B cell (primary cell): ENCODE measurements around the gene OR1N1. TPM values are rescaled to one million over a fixed set of nuclear protein-coding genes. Genes with fewer than 3 reads are reported as not detected.

ENCODE experiments used
- ATAC-seq: fragments of 200-7000 bp; cut with Tn5 transposase; one replicate; pipeline ENCODE4 v1.10.0; 2021; ENCODE audit warnings: low read depth, mild to moderate bottlenecking, moderate number of reproducible peaks, moderate library complexity
- CTCF ChIA-PET: fragments of 350-600 bp; sonication (Branson Sonifier 250); formaldehyde crosslinking; loops from one replicate; lab custom pipeline; 2021; ENCODE audit warnings: antibody characterized with exemption, inconsistent platforms; lab: Charles Lee
- POLR2A ChIA-PET: fragments of 350-600 bp; sonication (Branson Sonifier 250); formaldehyde crosslinking; loops from one replicate; lab custom pipeline; 2021; ENCODE audit warnings: antibody characterized with exemption; lab: Charles Lee
- DNase-seq: peaks from one replicate; pipeline ENCODE4 v3.0.0; 2013
- H2AFZ ChIP-seq: 2 replicates; pipeline ENCODE4 v1.6.1; 2012; ENCODE audit warnings: mild to moderate bottlenecking, low read depth, low read length; ENCODE audit not compliant: insufficient read depth, poor library complexity, severe bottlenecking
- H3K27ac ChIP-seq, 2 donors: 1 replicate in 1 of 2; 2 replicates in 1 of 2; pipeline ENCODE4 v1.5.1; 2012 to 2013; ENCODE audit warnings: low read length in 2 of 2, mild to moderate bottlenecking in 2 of 2, moderate library complexity in 1 of 2
- H3K27me3 ChIP-seq, 4 experiments: fragments of 200-600 bp in 1 of 4; sonication (generic) in 1 of 4; replicated peaks in 1 of 4; 1 replicate in 2 of 4; 2 replicates in 2 of 4; pipeline versions ENCODE4 v1.6.1 to v1.7.0; 2013 to 2016; ENCODE audit warnings: low read length in 3 of 4, mild to moderate bottlenecking in 2 of 4, mixed read lengths in 1 of 4, moderate library complexity in 1 of 4; ENCODE audit not compliant: insufficient read depth in 4 of 4, control insufficient read depth in 3 of 4; ENCODE audit errors: control extremely low read depth in 1 of 4
- H3K36me3 ChIP-seq, 2 experiments: replicated peaks in 1 of 2; 1 replicate in 1 of 2; 2 replicates in 1 of 2; pipeline versions ENCODE4 v1.6.1 to v1.7.1; 2013; ENCODE audit warnings: low read length in 1 of 2; ENCODE audit not compliant: insufficient read depth in 2 of 2, control insufficient read depth in 1 of 2; ENCODE audit errors: control extremely low read depth in 1 of 2, extremely low read depth in 1 of 2
- H3K4me1 ChIP-seq, 2 donors: fragments of 200-600 bp in 1 of 2; sonication (generic) in 1 of 2; 1 replicate in 1 of 2; 2 replicates in 1 of 2; pipeline versions ENCODE4 v1.5.1 to v1.6.1; 2013 to 2017; ENCODE audit warnings: low read length in 2 of 2; ENCODE audit not compliant: control insufficient read depth in 2 of 2, insufficient read depth in 2 of 2
- H3K4me2 ChIP-seq: replicated peaks from 2 replicates; pipeline ENCODE3; 2012; ENCODE audit warnings: mild to moderate bottlenecking, low read depth, low read length; ENCODE audit not compliant: poor library complexity, severe bottlenecking
- H3K4me3 ChIP-seq, 5 experiments: fragments of 200-600 bp in 1 of 5; sonication (generic) in 1 of 5; 1 replicate in 3 of 5; 2 replicates in 2 of 5; pipeline versions ENCODE4 v1.5.1 to v1.7.0; 2011 to 2016; ENCODE audit warnings: low read length in 4 of 5, mild to moderate bottlenecking in 4 of 5, low read depth in 2 of 5, control low read depth in 1 of 5, moderate library complexity in 1 of 5; ENCODE audit not compliant: insufficient read depth in 1 of 5; ENCODE audit errors: control extremely low read depth in 1 of 5, extremely low read depth in 1 of 5
- H3K79me2 ChIP-seq: fragments of 200-600 bp; sonication (generic); one replicate; pipeline ENCODE4 v1.6.0; 2016; ENCODE audit warnings: low read length; ENCODE audit not compliant: control insufficient read depth, insufficient read depth
- H3K9ac ChIP-seq: fragments of 200-600 bp; sonication (generic); 2 replicates; pipeline ENCODE4 v1.6.1; 2017; ENCODE audit warnings: mild to moderate bottlenecking, low read length, moderate library complexity
- H3K9me3 ChIP-seq, 3 donors: one replicate each; pipeline versions ENCODE4 v1.6.1 to v1.7.1; 2013; ENCODE audit warnings: low read length in 2 of 3; ENCODE audit not compliant: control insufficient read depth in 2 of 3, insufficient read depth in 1 of 3; ENCODE audit errors: control extremely low read depth in 1 of 3
- H4K20me1 ChIP-seq: 2 replicates; pipeline ENCODE4 v1.6.0; 2012; ENCODE audit warnings: mild to moderate bottlenecking, low read length; ENCODE audit not compliant: insufficient read depth, control insufficient read depth, poor library complexity, severe bottlenecking
- H3K27ac Mint-ChIP-seq: one replicate; pipeline ENCODE4 v1.8.0; 2021; ENCODE audit warnings: mixed read lengths
- H3K27me3 Mint-ChIP-seq: one replicate; pipeline ENCODE4 v1.8.0; 2021; ENCODE audit warnings: mixed read lengths
- H3K4me1 Mint-ChIP-seq: one replicate; pipeline ENCODE4 v1.8.0; 2021; ENCODE audit warnings: mixed read lengths
- H3K4me3 Mint-ChIP-seq: one replicate; pipeline ENCODE4 v1.8.0; 2021; ENCODE audit warnings: mixed read lengths
- H3K9me3 Mint-ChIP-seq: one replicate; pipeline ENCODE4 v1.8.0; 2022; ENCODE audit warnings: mixed read lengths; ENCODE audit not compliant: insufficient read depth
- EZH2 ChIP-seq: IDR thresholded peaks from 2 replicates; pipeline ENCODE4 v1.6.1; 2012; ENCODE audit warnings: borderline replicate concordance, low read depth, mild to moderate bottlenecking, moderate library complexity, low read length; ENCODE audit not compliant: insufficient read depth, poor library complexity, severe bottlenecking
- WGBS: methylation state at CpG from one replicate; pipeline ENCODE4 v1.1.5; 2013; ENCODE audit warnings: missing lambda C conversion rate; ENCODE audit not compliant: insufficient coverage; 5-methylcytosine and 5-hydroxymethylcytosine counted together
- intact Hi-C: fragments of 100-400 bp; cut with micrococcal nuclease; formaldehyde crosslinking; loops from one replicate; pipeline ENCODE4 v1.10.0; 2022
- polyA plus RNA-seq: library from polyadenylated mRNA; depleted of rRNA; stranded (reverse); fragments of >200 nt; gene quantifications from 2 replicates; pipeline ENCODE4 v1.2.3, GENCODE V29; 2012
- total RNA-seq, 2 donors: library from RNA; stranded (reverse); fragments of 120-200 nt in 1 of 2; gene quantifications; 1 replicate in 1 of 2; 2 replicates in 1 of 2; pipeline versions ENCODE4 v1.2.3 to v1.2.4, GENCODE V29; 2013 to 2022
- TF ChIP-seq, protein P1 (sequence below): fragments of 200-600 bp; IDR thresholded peaks from one replicate; pipeline ENCODE4 v1.8.0; 2022; ENCODE audit warnings: antibody characterized with exemption, mild to moderate bottlenecking

The OR1N1 gene
- total and polyA plus RNA-seq, 2 donors (not counting 1 experiment from before 2014, with no cell fraction given), result not detected

DNA sequence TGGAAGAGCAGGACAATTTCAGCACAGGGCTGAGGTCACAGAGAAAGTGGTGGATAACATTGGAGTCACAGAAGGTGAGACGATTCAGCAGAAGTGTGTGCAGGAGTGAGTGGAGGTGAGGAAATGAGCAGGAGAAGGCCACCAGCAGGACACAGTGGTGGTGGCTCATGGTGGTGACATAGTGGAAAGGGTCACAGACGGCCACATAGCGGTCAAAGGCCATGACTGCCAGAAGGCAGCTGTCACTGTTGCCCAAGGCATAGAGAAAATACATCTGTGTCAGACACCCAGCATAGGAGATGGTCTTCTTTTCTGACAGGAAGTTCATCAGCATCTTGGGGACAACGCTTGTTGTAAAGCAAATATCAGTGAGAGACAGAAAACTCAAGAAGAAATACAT, 40.8 kb upstream of the OR1N1 start:
- no peak for TF ChIP-seq EZH2
- TF ChIP-seq, protein P1, sequence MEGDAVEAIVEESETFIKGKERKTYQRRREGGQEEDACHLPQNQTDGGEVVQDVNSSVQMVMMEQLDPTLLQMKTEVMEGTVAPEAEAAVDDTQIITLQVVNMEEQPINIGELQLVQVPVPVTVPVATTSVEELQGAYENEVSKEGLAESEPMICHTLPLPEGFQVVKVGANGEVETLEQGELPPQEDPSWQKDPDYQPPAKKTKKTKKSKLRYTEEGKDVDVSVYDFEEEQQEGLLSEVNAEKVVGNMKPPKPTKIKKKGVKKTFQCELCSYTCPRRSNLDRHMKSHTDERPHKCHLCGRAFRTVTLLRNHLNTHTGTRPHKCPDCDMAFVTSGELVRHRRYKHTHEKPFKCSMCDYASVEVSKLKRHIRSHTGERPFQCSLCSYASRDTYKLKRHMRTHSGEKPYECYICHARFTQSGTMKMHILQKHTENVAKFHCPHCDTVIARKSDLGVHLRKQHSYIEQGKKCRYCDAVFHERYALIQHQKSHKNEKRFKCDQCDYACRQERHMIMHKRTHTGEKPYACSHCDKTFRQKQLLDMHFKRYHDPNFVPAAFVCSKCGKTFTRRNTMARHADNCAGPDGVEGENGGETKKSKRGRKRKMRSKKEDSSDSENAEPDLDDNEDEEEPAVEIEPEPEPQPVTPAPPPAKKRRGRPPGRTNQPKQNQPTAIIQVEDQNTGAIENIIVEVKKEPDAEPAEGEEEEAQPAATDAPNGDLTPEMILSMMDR, result no peak
- Histone ChIP-seq H3K36me3 (no peaks in the 10 kb centered on the region), H3K9ac (no peak overlapping the region), H4K20me1 (no peaks in the 10 kb centered on the region), H3K9me3 (peaks cover 0 to 3% (median 0%) of the 10 kb centered on the region in 3 donors), H3K27me3 (peaks cover 0 to 5% (median 2%) of the 10 kb centered on the region in 4 experiments), H3K27ac (no peak overlapping the region), H3K4me1 (no peaks in the 10 kb centered on the region), H3K4me2 (no peak overlapping the region), H3K79me2 (no peaks in the 10 kb centered on the region), H3K4me3 (no peak overlapping the region), H2AFZ (no peak overlapping the region)
- CTCF ChIA-PET, result no interaction called here
- DNase-seq (no peak), ATAC-seq (no peak)
- Mint-ChIP-seq H3K27me3 (peaks cover 33% of the 10 kb centered on the region), H3K4me3 (no peak overlapping the region), H3K27ac (no peak overlapping the region), H3K4me1 (no peaks in the 10 kb centered on the region), H3K9me3 (peaks cover 2% of the 10 kb centered on the region)
- 90% methylated on average over 4 of the region's 4 CpGs for WGBS
- intact Hi-C loops, result no loop called here
- POLR2A ChIA-PET, result no interaction called here

DNA sequence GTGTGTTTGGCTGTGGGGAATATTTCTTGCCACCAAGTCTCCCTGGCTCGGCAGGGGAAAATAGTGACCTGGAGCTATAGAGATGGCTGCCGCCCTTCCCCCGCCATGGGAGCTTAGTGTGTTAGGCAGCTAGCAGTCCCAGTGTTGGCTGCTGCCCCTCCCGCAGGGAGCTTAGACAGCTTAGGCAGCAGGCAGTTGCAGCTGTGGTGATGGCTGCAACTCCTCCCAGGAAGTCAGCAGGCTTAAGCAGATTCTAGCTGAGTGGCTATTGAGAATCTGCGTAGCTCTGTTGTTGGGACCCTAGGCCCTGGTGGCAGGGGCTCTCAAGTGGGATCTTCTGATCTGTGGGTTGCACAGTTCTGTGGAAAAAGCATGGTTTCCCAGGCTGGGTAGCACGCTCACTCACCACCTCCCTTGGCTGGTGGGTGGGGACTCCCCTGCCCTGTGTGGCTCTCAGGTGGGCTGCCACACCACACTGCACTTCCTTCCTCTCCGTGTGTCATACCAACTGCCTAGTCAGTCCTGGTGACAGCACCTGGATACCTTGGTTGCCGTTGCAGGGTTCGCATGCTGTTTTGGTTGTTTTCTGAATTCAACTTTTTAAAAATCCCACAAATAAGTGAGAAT, 35.2 kb upstream of the OR1N1 start:
- H3K4me3 Mint-ChIP-seq, result no peak overlapping the region
- no peak for ATAC-seq
- no peaks in the 10 kb centered on the region for H3K79me2 ChIP-seq
- H3K4me2 ChIP-seq, result no peak overlapping the region
- H3K27ac ChIP-seq, result no peak overlapping the region
- H3K4me3 ChIP-seq, result no peak overlapping the region
- no peak overlapping the region for H2AFZ ChIP-seq
- H3K9ac ChIP-seq, result no peak overlapping the region
- H3K27me3 Mint-ChIP-seq, result peaks cover 45% of the 10 kb centered on the region
- POLR2A ChIA-PET, result no interaction called here
- no peak for TF ChIP-seq EZH2
- TF ChIP-seq, protein P1, result no peak
- no peaks in the 10 kb centered on the region for H3K4me1 ChIP-seq
- CTCF ChIA-PET, result no interaction called here
- no peaks in the 10 kb centered on the region for H3K36me3 ChIP-seq
- peaks cover 2% of the 10 kb centered on the region for H3K9me3 Mint-ChIP-seq
- peaks cover 0 to 12% (median 3%) of the 10 kb centered on the region in 4 experiments for H3K27me3 ChIP-seq
- H4K20me1 ChIP-seq, result no peaks in the 10 kb centered on the region
- 66% methylated on average over 6 of the region's 9 CpGs for WGBS
- H3K4me1 Mint-ChIP-seq, result no peaks in the 10 kb centered on the region
- peaks cover 0 to 9% (median 0%) of the 10 kb centered on the region in 3 donors for H3K9me3 ChIP-seq
- intact Hi-C loops, result no loop called here
- no peak overlapping the region for H3K27ac Mint-ChIP-seq
- DNase-seq, result no peak
